GF-D8 (cell line): ENCODE results near the gene CA5A.

Source experiments
- DNase-seq: peaks from one replicate; lab custom pipeline; 2025; lab: John Stamatoyannopoulos, UW

Gene CA5A

DNA sequence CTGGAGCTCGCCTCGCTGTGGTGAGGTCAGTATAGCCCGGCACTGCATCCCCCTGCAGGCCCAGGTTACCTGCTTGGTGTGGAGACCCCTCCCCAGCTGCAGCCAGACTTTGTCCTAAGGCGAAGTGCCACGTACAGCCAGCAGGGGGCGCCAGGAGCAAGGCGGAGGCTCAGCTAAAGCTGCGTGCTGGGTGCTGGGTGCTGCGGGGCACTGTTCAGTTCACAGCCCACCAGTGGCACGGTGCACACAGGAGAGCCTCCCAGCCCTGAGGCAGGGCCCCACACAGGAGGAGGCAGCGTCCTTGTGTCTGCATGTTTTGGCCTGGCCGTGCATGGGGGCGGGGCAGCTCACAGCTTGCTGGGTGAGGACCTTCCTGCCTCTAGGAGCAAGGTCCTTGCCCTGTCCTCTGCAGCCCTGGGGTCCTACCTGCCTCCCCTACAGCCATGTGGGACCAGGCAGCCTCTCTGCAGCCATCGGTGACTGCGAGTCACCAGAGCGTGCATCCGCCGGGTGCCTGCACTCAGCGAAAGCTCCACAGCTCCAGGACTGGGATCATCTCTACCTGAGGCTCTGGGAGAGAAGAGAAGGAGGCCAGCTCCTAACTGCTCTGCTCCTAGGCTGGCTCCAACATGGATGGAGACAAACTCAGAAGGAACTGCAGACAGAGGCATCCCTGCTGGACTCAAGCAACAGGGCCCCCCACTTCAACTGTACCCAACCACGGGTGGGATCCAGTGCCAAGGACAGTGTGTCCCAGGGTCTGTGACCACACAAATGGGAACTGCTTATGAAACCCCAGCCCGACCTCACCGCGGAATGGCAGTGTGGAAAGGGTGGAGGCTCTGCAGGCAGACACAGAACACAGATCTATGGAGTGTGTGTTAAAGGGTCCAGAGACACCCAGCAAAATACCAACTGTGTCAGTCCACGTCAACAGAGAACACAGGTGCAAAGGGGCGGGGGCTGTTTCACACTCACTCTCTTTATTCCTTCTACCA lies 86.0 kb downstream of the CA5A start:
- no peak for DNase-seq

DNA sequence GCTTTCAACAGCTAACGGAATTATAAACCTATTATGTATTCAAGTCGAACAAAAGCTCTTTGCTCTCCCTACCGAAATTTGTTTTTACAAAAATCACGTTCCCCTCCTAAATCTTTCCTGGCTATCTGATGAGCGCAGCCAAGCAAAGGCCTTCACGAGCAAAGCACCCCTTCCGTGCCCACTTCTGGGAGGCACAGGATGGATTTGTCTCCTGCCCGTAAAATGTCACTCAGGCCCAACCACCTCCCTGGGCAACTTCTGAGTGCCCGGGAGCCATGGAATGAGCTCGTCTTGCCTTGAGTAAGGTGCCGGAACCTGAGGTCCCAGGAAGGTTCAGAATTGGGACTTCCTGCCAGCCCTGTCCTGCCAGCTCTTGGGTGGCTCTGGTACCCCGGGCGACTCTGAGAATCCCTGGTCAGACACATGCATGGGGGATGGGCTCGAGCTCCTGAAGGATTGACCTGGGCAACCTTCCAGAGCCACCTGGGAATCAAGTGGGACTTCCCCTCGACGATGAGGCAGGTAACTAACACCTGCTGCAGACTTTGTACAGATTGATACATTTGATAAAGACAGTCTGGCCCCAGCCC lies 86.8 kb downstream of the CA5A start:
- no peak for DNase-seq

DNA sequence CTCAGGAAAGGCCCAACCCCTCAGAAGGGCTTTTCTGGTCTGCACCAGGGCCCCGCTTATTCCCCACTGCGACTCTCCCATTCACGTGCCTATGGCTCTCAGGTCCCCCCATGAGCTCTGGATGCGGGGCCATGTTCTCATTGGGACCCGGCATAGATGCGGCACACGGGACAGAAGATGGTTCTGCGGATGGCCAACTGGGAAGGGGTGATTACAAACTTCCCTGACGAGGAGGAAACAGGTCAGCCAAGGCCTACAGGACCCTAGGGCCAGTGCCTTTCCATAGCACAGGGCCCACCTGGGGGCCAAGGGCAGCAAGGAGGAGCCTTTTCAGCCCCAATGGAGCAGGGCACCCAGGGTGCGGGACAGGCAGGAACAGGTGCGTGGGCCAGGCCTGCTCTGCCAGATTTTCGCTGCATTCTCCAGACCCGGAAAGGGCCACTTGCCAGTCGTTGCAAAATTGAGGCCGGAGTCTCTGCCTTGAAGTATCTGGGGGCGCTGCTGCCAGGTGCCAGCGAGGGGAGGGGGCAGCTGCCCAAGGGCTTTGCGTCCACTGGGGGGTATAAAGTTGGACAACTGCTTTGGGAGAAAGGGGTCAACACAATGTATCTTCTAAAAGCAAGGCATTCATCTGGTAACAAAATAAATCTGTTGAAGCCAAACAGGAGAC lies 87.5 kb downstream of the CA5A start:
- DNase-seq, result no peak

DNA sequence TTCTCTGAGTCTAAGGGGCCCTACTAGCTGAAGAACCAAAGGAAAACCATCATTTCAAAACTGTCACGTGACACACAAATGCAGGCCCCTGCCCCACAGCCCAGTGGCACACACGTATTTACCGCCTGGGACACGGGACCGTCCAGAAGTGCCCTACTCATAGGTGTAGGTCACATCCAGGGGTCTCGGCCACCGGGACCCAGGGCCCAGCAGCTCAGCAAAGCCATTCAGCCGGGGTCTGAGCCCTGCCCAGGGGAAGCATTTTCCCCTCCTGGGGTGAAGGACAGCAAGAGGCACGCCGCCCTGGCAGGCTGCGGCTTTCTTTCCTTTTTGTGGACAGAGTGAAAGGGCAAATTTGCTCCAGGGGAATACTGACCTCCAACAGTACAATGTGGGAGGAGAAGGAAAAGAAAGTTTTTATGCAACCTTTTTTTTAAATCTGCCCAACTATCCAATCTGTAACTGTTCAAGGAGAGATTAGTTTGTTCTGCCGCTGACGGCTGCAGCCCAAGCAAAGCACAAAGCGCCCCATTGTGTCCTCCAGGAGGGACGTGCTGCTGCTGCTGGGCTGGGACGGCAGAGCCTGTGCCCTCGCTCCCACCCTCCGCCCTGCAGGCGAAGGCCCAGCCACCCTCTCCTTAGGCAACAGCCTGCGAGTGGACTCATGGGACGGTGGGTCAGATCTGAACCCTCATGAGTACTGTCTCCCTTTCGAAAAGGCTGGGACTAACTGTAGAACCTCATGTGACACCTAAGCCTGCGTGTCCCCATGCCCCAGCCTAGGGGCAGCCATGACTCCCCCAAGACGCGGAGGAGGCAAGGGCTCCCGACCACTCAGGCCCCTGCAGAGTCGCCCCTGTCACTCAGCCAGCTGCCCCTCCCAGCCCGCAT lies 88.3 kb downstream of the CA5A start:
- DNase-seq, result no peak

DNA sequence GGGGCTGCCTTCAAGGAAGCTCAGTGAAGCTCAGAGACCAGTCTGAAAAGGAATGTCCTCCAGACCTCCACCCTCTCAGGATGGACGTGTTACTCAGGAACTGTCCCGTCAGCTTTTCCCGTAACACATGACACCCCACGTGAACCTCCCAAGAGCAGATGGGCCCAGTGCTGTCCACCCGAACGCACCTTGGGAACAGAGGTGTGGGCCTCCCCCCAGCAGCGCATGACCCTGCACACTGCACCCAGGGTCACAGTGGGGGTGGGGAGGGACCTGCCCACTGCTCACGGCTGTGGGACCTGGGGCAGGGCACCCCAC lies 88.9 kb downstream of the CA5A start:
- DNase-seq, result no peak

DNA sequence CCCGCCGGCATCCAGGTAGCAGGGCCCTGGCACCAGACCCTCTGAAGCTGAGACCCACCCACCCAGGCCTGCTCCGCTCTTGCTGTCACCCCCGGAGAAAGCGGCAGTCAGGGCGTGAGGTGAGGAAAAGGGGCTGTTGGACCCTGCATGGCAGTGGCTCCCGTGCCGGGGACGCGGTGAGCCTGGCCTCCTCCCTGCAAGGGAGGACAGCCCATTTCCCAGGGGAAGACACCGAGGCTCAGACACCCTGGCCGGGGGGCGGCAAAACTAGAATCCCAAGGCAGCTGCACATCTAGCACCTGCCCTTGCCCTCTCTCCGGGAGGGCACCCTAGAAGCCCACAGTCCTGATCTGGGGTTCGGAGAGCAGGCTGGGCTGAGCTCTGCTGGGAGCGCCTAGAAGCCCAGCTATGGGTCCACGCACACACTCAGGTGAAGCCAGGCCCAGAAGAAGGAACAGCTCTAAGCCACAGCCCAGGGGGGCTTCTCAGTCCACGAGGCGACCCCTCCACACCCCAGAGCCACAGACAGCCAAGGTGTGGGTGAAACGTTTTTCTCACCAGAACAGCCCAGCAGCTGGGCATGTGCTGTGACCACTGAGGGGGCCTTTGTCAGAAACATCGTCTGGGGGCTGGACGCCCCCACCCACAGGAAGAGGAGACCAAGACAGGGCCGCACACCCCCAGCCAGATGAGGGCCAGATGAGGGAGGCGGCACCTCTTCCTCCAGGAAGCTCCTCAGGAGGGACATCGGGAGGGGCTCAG lies 89.4 kb downstream of the CA5A start:
- no peak for DNase-seq

DNA sequence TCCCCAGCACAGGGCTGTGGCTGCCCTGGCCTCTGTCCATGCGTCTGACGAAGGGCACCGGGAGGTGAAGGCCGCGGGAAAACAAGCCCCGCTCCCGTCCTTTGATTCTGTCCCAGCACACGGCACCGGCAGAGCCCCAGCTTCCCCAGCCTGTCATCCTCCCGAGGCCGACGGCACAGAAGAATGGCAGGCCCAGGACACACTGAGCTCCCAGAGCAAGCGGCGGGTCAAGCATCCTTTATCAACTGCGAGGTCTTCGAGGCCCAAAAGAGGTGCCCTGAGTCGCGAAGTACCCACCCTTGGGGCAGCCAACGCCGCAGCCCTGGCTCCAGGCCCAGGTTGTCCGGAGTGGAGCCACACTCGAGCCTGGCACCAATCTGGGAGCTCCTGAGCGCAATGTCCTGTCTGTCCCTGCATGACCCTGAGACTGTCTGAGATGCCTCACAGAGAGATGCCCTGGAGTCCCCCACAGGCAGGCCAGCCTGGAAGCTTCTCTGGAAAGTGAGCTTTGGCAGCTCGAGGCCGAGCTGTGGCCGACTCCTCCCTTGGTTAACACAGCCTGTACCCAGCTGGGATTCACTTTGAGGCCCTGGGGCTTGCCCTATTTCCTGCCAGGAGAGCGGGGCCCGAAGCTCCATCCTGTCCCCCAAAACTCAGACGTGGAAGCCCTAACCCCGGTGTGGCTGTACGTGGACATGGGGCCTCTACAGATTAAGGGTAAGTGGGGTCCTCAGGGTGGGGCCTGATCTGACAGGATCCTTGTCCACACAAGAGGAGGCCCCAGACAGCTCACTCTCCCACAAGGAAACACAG lies 90.3 kb downstream of the CA5A start:
- DNase-seq, result no peak

DNA sequence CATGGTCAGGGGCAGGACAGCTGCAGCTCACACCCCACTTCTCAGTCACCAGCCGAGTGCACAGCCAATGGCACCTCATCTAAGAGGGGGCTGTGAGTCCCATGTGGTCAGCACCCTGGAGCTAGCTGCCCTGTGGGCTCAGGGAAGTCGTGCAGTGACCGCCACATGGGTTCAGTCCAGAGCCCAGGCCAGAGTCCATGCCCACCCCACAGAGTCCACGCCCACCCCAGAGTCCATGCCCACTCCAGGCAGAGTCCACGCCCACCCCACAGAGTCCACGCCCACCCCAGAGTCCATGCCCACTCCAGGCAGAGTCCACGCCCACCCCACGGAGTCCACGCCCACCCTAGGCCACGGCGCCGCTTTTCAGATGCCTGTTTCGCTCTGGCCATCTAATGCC lies 91.1 kb downstream of the CA5A start:
- no peak for DNase-seq

DNA sequence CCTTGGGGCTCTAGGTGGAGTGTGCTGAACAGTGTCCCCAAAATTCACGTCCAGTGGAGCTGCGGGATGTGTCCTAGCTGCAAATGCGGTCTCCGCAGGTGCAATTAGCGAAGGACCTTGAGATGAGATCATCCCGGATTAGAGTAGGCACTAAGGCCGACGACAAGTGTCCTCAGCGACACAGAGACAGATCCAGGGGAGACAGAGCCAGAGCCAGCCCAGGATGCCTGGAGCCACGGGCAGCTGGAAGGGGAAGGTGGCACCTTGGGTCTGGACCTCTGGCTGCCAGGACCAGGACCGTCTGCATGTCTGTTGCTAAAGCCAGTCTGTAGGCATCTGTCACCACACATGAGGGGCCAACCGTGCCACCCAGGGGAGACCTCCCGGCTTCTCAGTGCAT lies 91.5 kb downstream of the CA5A start:
- no peak for DNase-seq

DNA sequence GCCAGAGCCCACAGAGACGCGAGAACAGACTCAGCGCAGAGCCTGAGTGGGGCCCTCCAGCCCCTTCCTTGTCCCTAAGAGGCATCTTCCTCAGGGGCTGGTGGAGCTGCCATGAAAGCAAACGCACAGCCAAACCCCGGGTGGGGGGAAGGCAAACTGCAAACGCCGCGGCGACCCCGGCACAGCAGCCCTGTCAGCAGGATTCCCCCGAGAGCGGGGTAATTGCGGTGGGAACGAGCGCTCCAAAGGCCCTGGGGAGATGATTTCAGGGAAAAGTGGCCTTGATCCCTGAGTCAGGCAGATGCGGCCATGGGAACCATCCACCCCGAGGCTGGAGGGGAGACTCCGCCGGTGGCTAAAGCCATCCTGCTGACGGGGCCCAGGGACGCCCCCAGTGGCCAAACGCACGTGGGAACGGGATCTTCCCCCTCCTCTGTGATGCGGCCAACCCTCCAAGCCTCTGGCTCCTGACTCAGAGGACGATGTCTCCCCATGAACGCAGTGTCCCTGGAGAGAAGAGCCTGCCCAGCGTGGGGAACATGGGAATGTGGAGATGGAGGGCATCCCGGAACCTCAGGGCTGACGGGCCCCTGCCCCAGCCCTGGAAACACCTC lies 92.1 kb downstream of the CA5A start:
- DNase-seq, result no peak

DNA sequence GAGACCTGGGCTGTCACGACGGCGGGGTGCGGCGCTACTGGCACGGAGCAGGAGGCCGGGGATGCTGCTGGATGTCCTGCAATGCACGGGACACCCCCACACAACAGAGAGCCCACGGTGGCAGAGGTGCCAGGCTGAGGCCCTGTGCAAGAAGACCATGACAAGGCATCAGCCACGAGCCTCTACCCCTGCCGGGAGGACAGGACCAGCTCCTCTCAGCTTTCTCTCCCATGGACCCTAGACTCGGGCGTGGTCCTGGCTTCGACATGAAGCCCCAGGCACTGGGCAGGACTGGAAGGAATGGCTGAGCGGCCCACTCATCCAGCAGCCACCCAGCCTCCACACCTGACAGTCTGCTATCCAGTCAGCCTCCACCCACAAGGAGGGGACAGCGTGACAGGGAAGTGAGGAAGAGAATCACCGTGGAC lies 92.6 kb downstream of the CA5A start:
- DNase-seq, result no peak

DNA sequence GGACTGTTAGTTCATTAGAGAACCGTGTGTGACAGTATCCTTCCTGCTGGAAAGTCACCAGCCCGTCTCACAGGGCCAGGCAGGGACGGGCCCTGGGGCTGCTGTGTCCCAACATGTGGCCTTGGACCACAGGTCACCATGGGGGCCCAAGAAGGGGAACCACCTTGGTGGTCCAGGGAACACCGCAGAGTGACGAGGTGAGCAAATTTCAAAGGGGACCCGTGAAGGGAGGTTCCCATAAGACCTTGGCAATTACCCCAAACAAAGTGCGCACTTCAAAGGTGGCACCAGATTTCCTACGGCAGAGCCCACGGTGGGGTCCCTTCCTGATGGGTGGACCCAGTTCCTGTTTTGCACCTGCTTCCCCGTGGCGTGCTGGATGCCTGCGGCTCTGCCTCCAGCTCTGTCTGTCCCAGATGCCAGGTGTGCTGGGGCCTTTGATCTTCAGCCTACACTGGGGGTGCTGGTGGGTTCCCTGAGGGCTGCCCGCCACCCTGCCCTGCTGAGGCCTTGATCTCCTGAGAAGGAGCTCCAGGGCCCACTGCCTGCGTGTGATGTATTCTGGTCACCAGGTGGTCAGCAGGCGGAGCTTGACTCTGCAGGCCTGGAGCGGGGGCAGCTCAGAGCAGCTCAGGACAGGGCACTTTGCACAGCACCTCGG lies 94.0 kb downstream of the CA5A start:
- DNase-seq, result no peak

DNA sequence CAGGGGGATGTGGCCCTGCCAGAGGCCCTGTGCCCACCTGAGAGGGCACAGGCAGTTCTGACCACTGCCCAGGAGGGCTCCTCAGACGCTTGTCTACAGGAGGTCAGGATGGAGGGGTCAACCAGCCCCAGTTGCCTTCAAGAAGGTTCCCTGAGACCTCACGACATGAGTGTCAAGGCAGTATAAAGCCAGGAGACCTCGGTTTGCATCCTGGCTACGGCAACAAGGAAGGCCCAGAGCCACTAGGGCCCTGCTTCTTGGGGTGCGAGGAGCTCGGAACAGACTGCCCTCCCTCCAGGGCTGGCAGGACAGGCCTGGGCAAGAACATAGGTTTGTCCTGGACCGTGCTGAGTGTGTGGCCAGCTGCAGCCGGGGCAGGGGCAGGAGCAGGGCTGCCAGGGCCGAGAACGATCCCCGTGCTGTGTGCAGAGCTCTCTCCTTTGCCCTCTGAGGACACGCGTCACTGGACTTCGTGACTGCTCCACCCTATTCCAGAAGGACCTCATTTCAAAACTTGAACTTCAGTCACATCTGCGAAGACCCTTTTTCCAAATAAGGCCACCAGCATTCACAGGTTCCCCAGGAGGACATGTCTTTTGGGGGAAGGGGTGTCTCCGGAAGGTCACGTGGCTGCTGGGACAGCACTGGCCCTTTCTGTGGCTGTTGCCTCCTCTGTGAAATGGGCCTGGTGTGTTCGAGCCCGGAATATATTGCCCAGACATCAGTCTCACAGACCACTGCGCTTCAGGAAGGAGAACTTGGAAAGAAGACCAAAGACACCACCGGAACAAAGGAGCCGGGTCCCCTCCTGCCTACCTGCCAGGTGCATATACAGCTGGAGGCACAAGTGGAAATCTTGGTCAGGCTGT lies 94.8 kb downstream of the CA5A start:
- no peak for DNase-seq

DNA sequence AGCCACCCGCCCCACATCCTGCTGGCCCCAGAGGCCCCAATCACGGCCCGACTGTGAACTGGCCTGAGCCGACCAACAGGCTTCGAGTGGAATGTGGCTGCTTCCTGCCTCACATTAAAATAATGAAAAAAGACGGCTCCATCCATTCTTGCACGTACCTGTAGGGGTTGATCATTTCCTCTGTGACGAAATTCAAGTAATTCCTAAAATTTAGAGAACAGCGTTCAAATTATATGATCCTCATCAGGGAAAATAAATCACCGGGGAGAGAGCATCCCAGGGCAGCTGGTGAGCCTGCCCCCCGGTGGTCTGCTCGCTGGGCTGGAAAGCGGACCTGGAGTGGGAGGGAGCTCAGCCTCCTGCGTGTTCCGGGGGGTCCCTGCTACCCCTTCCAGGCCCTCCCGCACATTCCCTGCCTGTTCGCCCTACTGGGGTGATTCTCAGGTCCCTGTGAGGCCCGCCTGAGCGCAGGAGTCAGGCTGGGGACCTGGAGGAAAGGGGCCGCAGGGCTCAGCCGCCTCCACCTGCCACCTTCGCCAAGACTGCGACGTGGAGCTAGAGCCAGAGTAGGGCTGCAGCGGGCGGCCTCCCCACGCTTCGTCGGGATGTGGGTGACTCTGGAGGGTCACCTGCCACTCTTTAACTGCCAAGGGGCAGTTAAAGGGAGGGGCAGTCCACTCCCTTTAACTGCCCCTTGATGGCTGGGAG lies 95.9 kb downstream of the CA5A start:
- no peak for DNase-seq

DNA sequence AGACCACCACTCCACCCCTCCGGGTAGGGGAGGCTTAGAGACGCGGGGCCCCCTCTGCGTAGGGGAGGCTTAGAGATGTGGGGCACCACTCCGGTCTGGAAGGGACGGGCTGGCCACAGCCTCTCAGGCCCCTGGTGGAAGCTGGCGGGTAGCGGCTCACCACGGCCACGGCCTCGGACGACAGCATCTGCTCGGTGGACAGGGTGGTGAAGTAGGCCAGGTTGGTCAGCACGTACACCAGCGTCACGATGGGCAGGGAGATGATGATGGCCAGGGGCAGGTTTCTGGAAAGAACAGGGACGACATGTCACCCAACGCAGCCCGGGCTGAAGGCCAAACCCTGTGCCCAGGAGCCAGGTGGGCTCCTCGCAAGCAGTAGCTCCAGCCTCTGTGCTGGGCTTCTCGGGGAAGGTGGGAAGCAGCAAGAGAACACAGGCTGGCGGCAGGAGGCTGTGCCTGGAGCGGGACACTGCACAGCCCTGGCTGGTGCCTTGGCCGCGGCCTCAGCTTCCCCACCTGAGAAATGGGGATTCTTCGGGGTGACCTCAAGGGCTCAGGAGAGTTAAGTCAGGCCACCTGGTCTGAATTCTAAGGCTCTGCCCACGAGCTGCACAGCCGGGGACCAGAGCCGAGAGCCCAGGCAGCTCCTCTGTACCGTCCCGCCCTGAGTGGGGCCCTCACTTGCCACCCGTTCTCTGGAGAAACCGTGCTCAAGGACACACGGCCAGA lies 96.6 kb downstream of the CA5A start:
- DNase-seq, result no peak

DNA sequence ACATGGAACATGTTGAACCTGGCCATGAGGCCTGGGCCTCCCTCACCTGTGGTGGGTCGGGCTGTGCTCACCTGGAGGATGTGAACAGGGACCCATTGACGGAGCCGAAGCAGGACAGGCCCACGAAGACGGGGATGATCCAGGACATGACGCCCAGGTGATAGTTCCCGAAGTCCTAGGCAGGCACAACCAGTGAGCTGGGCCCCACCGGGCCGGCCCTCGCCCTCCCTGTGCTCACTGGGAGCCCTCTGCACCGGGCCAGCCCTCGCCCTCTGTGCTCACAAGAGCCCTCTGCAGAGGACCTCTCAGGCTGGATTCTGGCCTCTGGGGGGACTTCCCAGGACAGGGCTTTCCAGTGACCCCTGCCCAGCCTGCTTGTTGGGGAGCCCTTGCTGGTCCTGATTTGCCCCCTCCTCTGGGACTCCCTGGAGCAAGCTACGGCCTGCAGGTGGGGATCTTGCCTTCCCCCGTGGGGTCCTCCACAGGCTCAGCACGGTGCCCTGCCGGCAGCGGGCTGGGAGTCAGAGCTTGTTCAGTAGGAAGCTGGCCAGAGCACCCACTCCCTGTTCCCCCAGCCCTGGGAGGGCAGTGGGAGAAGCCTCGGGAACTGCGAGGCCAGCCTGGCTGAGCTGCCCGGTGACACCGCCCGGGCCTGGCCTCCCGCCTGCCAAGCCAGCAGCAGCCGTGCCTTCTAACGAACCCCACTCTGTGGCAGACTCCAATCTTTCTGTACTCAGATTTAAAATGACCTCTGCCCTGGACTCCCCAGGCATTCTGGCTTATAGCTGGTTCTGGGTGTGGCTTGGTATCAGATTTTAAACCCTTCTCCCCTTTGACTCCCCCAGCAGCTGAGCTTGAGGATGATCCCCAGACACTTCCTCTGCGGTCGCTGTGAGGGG lies 97.4 kb downstream of the CA5A start:
- DNase-seq, result no peak
